DOHH2 (cell line): Measurements from ENCODE around the gene C1orf35.

Experiments
- EZH2phosphoT487 ChIP-seq: fragments of 200-600 bp; sonication (generic); IDR thresholded peaks from 2 replicates; pipeline ENCODE4 v1.6.1; 2017; ENCODE audit warnings: borderline replicate concordance, mild to moderate bottlenecking, antibody characterized with exemption, low read length, moderate library complexity, mixed read lengths
- TF ChIP-seq, protein P1 (sequence below): fragments of 200-600 bp; sonication (generic); IDR thresholded peaks from one replicate; pipeline ENCODE4 v1.5.1; 2014; ENCODE audit warnings: antibody characterized with exemption, mild to moderate bottlenecking, low read depth, low read length; ENCODE audit not compliant: poor library complexity, severe bottlenecking

DNA sequence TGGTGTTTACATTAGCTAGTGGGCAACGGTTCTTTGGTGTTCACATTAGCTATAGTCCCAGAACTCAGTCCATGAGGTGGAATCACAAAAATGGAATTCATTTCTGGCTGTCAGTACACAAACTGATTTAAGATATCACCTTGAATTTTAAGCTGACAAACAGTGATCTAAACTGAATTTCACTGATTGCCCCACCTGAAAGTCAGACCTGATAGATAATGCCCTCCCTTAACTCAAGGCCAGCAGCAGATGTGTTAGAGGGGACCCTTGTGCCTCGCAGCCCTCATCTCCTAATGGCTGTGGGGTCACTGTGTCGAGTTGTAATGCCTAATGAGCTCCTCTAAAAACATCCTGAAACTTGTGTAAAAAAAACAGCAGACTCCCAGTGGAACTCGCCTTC, 12.0 kb downstream of the C1orf35 start:
- TF ChIP-seq, protein P1, sequence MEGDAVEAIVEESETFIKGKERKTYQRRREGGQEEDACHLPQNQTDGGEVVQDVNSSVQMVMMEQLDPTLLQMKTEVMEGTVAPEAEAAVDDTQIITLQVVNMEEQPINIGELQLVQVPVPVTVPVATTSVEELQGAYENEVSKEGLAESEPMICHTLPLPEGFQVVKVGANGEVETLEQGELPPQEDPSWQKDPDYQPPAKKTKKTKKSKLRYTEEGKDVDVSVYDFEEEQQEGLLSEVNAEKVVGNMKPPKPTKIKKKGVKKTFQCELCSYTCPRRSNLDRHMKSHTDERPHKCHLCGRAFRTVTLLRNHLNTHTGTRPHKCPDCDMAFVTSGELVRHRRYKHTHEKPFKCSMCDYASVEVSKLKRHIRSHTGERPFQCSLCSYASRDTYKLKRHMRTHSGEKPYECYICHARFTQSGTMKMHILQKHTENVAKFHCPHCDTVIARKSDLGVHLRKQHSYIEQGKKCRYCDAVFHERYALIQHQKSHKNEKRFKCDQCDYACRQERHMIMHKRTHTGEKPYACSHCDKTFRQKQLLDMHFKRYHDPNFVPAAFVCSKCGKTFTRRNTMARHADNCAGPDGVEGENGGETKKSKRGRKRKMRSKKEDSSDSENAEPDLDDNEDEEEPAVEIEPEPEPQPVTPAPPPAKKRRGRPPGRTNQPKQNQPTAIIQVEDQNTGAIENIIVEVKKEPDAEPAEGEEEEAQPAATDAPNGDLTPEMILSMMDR = no peak
- no peak for TF ChIP-seq EZH2phosphoT487
